Ectodermal cell (in vitro differentiated cells): Measurements from ENCODE around the gene MPPED1.

Source experiments
- H3K27ac ChIP-seq: 2 replicates; pipeline ENCODE4 v1.7.0; 2013; ENCODE audit warnings: mild to moderate bottlenecking, low read depth, low read length; ENCODE audit not compliant: insufficient read depth, poor library complexity, severe bottlenecking
- H3K27me3 ChIP-seq: 2 replicates; pipeline ENCODE4 v1.7.0; 2013; ENCODE audit warnings: mild to moderate bottlenecking, low read length; ENCODE audit not compliant: insufficient read depth, control insufficient read depth, poor library complexity, severe bottlenecking
- H3K36me3 ChIP-seq: one replicate; pipeline ENCODE4 v1.7.0; 2013; ENCODE audit warnings: low read length; ENCODE audit not compliant: control insufficient read depth, insufficient read depth
- H3K4me1 ChIP-seq: one replicate; pipeline ENCODE4 v1.7.0; 2013; ENCODE audit warnings: low read length; ENCODE audit not compliant: control insufficient read depth, insufficient read depth
- H3K4me3 ChIP-seq: 2 replicates; pipeline ENCODE4 v1.7.0; 2013; ENCODE audit warnings: low read depth, low read length, control low read depth; ENCODE audit not compliant: insufficient read depth
- H3K9me3 ChIP-seq: 2 replicates; pipeline ENCODE4 v1.7.0; 2013; ENCODE audit warnings: mild to moderate bottlenecking, low read length, moderate library complexity; ENCODE audit not compliant: control insufficient read depth
- WGBS, 2 experiments: methylation state at CpG; one replicate each; pipeline ENCODE4 v1.1.7; 2013; ENCODE audit warnings: missing lambda C conversion rate in 2 of 2; 5-methylcytosine and 5-hydroxymethylcytosine counted together

The MPPED1 gene

GRCh38 chr22:43550024-43550620 is 138.3 kb downstream of the MPPED1 start:
- H3K36me3 ChIP-seq = no peaks in the 10 kb centered on the region
- WGBS, 2 experiments = 71 to 75% methylated on average over 14 of the region's 14 CpGs
- no peaks in the 10 kb centered on the region for H3K9me3 ChIP-seq
- no peaks in the 10 kb centered on the region for H3K27me3 ChIP-seq
- H3K4me3 ChIP-seq = no peak overlapping the region
- H3K27ac ChIP-seq = no peak overlapping the region
- no peaks in the 10 kb centered on the region for H3K4me1 ChIP-seq

- Histone ChIP-seq H3K27ac (no peak overlapping the region), H3K4me3 (no peak overlapping the region), H3K36me3 (no peaks in the 10 kb centered on the region), H3K27me3 (no peaks in the 10 kb centered on the region), H3K9me3 (no peaks in the 10 kb centered on the region), H3K4me1 (no peaks in the 10 kb centered on the region)
- 80% methylated on average over 6 of the region's 6 CpGs for WGBS, 2 experiments
These were observed 138.9 kb downstream of the MPPED1 start for GRCh38 chr22:43550672-43551071.

GRCh38 chr22:43553451-43554258 is 141.8 kb downstream of the MPPED1 start:
- Histone ChIP-seq H3K27ac (no peak overlapping the region), H3K9me3 (no peaks in the 10 kb centered on the region), H3K4me3 (no peak overlapping the region), H3K36me3 (no peaks in the 10 kb centered on the region), H3K4me1 (no peaks in the 10 kb centered on the region), H3K27me3 (no peaks in the 10 kb centered on the region)
- WGBS, 2 experiments = 93 to 95% methylated on average over 16 of the region's 16 CpGs

GRCh38 chr22:43554259-43554636 is 142.4 kb downstream of the MPPED1 start:
- H3K36me3 ChIP-seq = no peaks in the 10 kb centered on the region
- no peaks in the 10 kb centered on the region for H3K9me3 ChIP-seq
- WGBS, 2 experiments = 94% methylated on average over 6 of the region's 6 CpGs
- H3K27ac ChIP-seq = no peak overlapping the region
- H3K4me3 ChIP-seq = no peak overlapping the region
- no peaks in the 10 kb centered on the region for H3K27me3 ChIP-seq
- no peaks in the 10 kb centered on the region for H3K4me1 ChIP-seq

GRCh38 chr22:43554694-43555365 is 143.0 kb downstream of the MPPED1 start:
- Histone ChIP-seq H3K9me3 (no peaks in the 10 kb centered on the region), H3K36me3 (no peaks in the 10 kb centered on the region), H3K27me3 (no peaks in the 10 kb centered on the region), H3K4me3 (no peak overlapping the region), H3K4me1 (no peaks in the 10 kb centered on the region), H3K27ac (no peak overlapping the region)
- WGBS, 2 experiments = 96% methylated on average over 17 of the region's 17 CpGs

- no peaks in the 10 kb centered on the region for H3K27me3 ChIP-seq
- no peaks in the 10 kb centered on the region for H3K9me3 ChIP-seq
- H3K36me3 ChIP-seq = no peaks in the 10 kb centered on the region
- 89% methylated on average over 11 of the region's 11 CpGs for WGBS, 2 experiments
- H3K27ac ChIP-seq = no peak overlapping the region
- no peaks in the 10 kb centered on the region for H3K4me1 ChIP-seq
- H3K4me3 ChIP-seq = no peak overlapping the region
These were observed 144.0 kb downstream of the MPPED1 start for GRCh38 chr22:43555561-43556515.
